Neural progenitor cell (in vitro differentiated cells): ENCODE data around the gene AEBP2. TPM values are rescaled to one million over a fixed set of nuclear protein-coding genes. Genes with fewer than 3 reads are reported as not detected.

ENCODE experiments used
- DNase-seq: peaks from one replicate; pipeline ENCODE4 v3.0.0-alpha.2; 2016; ENCODE audit warnings: low spot score
- H2AFZ ChIP-seq: fragments of 200-600 bp; sonication (generic); replicated peaks from 2 replicates; pipeline ENCODE4 v1.6.1; 2016; ENCODE audit warnings: antibody characterized with exemption
- H3F3A ChIP-seq: fragments of 200-600 bp; sonication (generic); 2 replicates; pipeline ENCODE4 v1.6.1; 2016; ENCODE audit warnings: antibody characterized with exemption, low read depth
- H3K27ac ChIP-seq: fragments of 200-600 bp; sonication (generic); 2 replicates; pipeline ENCODE4 v1.5.1; 2016; ENCODE audit warnings: mild to moderate bottlenecking
- H3K27me3 ChIP-seq: fragments of 200-600 bp; sonication (generic); 2 replicates; pipeline ENCODE4 v1.6.1; 2016; ENCODE audit warnings: mild to moderate bottlenecking, moderate library complexity
- H3K36me3 ChIP-seq: fragments of 200-600 bp; sonication (generic); 2 replicates; pipeline ENCODE4 v1.5.1; 2016
- H3K4me1 ChIP-seq: fragments of 200-600 bp; sonication (generic); 2 replicates; pipeline ENCODE4 v1.6.1; 2016; ENCODE audit warnings: mixed run types
- H3K4me2 ChIP-seq: fragments of 200-600 bp; sonication (generic); 2 replicates; pipeline ENCODE4 v1.6.1; 2016
- H3K4me3 ChIP-seq: fragments of 200-600 bp; sonication (generic); 2 replicates; pipeline ENCODE4 v1.5.1; 2016
- H3K79me2 ChIP-seq: fragments of 200-600 bp; sonication (generic); 2 replicates; pipeline ENCODE4 v1.6.1; 2016; ENCODE audit warnings: low read depth
- H3K9ac ChIP-seq: fragments of 200-600 bp; sonication (generic); 2 replicates; pipeline ENCODE4 v1.6.1; 2016
- H3K9me3 ChIP-seq: fragments of 200-600 bp; sonication (generic); 2 replicates; pipeline ENCODE4 v1.5.1; 2016; ENCODE audit warnings: low read depth
- H4K20me1 ChIP-seq: fragments of 200-600 bp; sonication (generic); 2 replicates; pipeline ENCODE4 v1.6.1; 2016; ENCODE audit warnings: low read depth
- H3K27ac Mint-ChIP-seq: 3 replicates; pipeline ENCODE4 v1.8.0; 2021; ENCODE audit warnings: mixed read lengths
- H3K27me3 Mint-ChIP-seq: 2 replicates; pipeline ENCODE4 v1.8.0; 2022; ENCODE audit warnings: low read depth, mild to moderate bottlenecking, inconsistent platforms, moderate library complexity, mixed read lengths; ENCODE audit not compliant: insufficient read depth
- H3K36me3 Mint-ChIP-seq: 3 replicates; pipeline ENCODE4 v1.8.0; 2021; ENCODE audit warnings: mixed read lengths
- H3K4me1 Mint-ChIP-seq: 3 replicates; pipeline ENCODE4 v1.8.0; 2021; ENCODE audit warnings: mixed read lengths
- H3K4me3 Mint-ChIP-seq: 3 replicates; pipeline ENCODE4 v1.8.0; 2021; ENCODE audit warnings: mild to moderate bottlenecking, moderate library complexity, mixed read lengths
- H3K9me3 Mint-ChIP-seq: 3 replicates; pipeline ENCODE4 v1.8.0; 2020; ENCODE audit warnings: mixed read lengths
- CTCF ChIP-seq: fragments of 200-600 bp; sonication (generic); IDR thresholded peaks from 2 replicates; pipeline ENCODE4 v1.5.1; 2017; ENCODE audit warnings: antibody characterized with exemption, mild to moderate bottlenecking
- EZH2 ChIP-seq: fragments of 200-600 bp; sonication (generic); IDR thresholded peaks from 2 replicates; pipeline ENCODE4 v1.6.1; 2017; ENCODE audit warnings: antibody characterized with exemption, mild to moderate bottlenecking, moderate library complexity
- EZH2phosphoT487 ChIP-seq: fragments of 200-600 bp; sonication (generic); IDR thresholded peaks from 2 replicates; pipeline ENCODE4 v1.6.1; 2017; ENCODE audit warnings: antibody characterized with exemption
- total RNA-seq: library from RNA; depleted of rRNA; stranded (reverse); fragments of >200 nt; gene quantifications from 2 replicates; pipeline ENCODE4 v1.2.3, GENCODE V29; 2015; ENCODE audit warnings: low replicate concordance

The AEBP2 gene
- total RNA-seq, 1 donor from 2014 or later: 34.0 TPM

- Histone ChIP-seq H3K4me3 (no peak overlapping the region), H3K9me3 (no peaks in the 10 kb centered on the region), H3K36me3 (peaks cover 8% of the 10 kb centered on the region), H3K27ac (no peak overlapping the region), H3K9ac (no peak overlapping the region), H3K4me2 (no peak overlapping the region), H3F3A (no peaks in the 10 kb centered on the region), H3K27me3 (no peaks in the 10 kb centered on the region), H2AFZ (no peak overlapping the region), H4K20me1 (peaks cover 4% of the 10 kb centered on the region), H3K4me1 (no peaks in the 10 kb centered on the region), H3K79me2 (peaks cover 91% of the 10 kb centered on the region)
- Mint-ChIP-seq H3K9me3 (no peaks in the 10 kb centered on the region), H3K36me3 (peaks cover 30% of the 10 kb centered on the region), H3K4me3 (no peak overlapping the region), H3K27me3 (no peaks in the 10 kb centered on the region), H3K4me1 (no peaks in the 10 kb centered on the region), H3K27ac (no peak overlapping the region)
- DNase-seq: no peak
- TF ChIP-seq EZH2 (no peak), CTCF (no peak), EZH2phosphoT487 (no peak)
Measured at GRCh38 chr12:19510461-19510860, 71.2 kb downstream of the AEBP2 start.

GRCh38 chr12:19515179-19515578, 75.9 kb downstream of the AEBP2 start:
- Histone ChIP-seq H3K79me2 (peaks cover 50% of the 10 kb centered on the region), H3K9ac (no peak overlapping the region), H3K36me3 (peaks cover 8% of the 10 kb centered on the region), H3K4me1 (no peaks in the 10 kb centered on the region), H2AFZ (no peak overlapping the region), H4K20me1 (peaks cover 1% of the 10 kb centered on the region), H3K27ac (peak overlapping the region; percentile 6), H3K4me3 (no peak overlapping the region), H3K27me3 (no peaks in the 10 kb centered on the region), H3K9me3 (no peaks in the 10 kb centered on the region), H3K4me2 (no peak overlapping the region), H3F3A (no peaks in the 10 kb centered on the region)
- no peaks in the 10 kb centered on the region for H3K4me1 Mint-ChIP-seq
- TF ChIP-seq EZH2phosphoT487: no peak
- no peak for TF ChIP-seq EZH2
- no peak for TF ChIP-seq CTCF
- H3K4me3 Mint-ChIP-seq: no peak overlapping the region
- H3K27me3 Mint-ChIP-seq: no peaks in the 10 kb centered on the region
- no peaks in the 10 kb centered on the region for H3K9me3 Mint-ChIP-seq
- H3K36me3 Mint-ChIP-seq: peaks cover 27% of the 10 kb centered on the region
- H3K27ac Mint-ChIP-seq: no peak overlapping the region
- DNase-seq: no peak

- no peak overlapping the region for H3K27ac Mint-ChIP-seq
- no peaks in the 10 kb centered on the region for H3K27me3 ChIP-seq
- no peak overlapping the region for H3K9ac ChIP-seq
- H3K79me2 ChIP-seq: peaks cover 26% of the 10 kb centered on the region
- H3K4me3 ChIP-seq: no peak overlapping the region
- H3K4me1 Mint-ChIP-seq: no peaks in the 10 kb centered on the region
- H3K4me2 ChIP-seq: no peak overlapping the region
- peaks cover 7% of the 10 kb centered on the region for H3K36me3 ChIP-seq
- H3K27ac ChIP-seq: peak overlapping the region; percentile 41
- H3K4me3 Mint-ChIP-seq: no peak overlapping the region
- no peak overlapping the region for H2AFZ ChIP-seq
- no peaks in the 10 kb centered on the region for H3K9me3 Mint-ChIP-seq
- H3F3A ChIP-seq: no peaks in the 10 kb centered on the region
- H3K9me3 ChIP-seq: no peaks in the 10 kb centered on the region
- no peaks in the 10 kb centered on the region for H3K4me1 ChIP-seq
- DNase-seq: no peak
- H3K36me3 Mint-ChIP-seq: peaks cover 15% of the 10 kb centered on the region
- no peaks in the 10 kb centered on the region for H4K20me1 ChIP-seq
- no peaks in the 10 kb centered on the region for H3K27me3 Mint-ChIP-seq
- no peak for TF ChIP-seq EZH2phosphoT487
Measured at GRCh38 chr12:19517583-19517982, 78.3 kb downstream of the AEBP2 start.

GRCh38 chr12:19518209-19518608, 78.9 kb downstream of the AEBP2 start:
- peak overlapping the region; percentile 41 for H3K27ac ChIP-seq
- H3K4me2 ChIP-seq: no peak overlapping the region
- no peak for TF ChIP-seq CTCF
- no peak for TF ChIP-seq EZH2phosphoT487
- TF ChIP-seq EZH2: no peak
- peaks cover under 1% of the 10 kb centered on the region for H3K36me3 ChIP-seq
- Mint-ChIP-seq H3K9me3 (no peaks in the 10 kb centered on the region), H3K4me3 (no peak overlapping the region), H3K27me3 (no peaks in the 10 kb centered on the region), H3K36me3 (peaks cover 12% of the 10 kb centered on the region), H3K4me1 (no peaks in the 10 kb centered on the region), H3K27ac (no peak overlapping the region)
- H3K4me1 ChIP-seq: no peaks in the 10 kb centered on the region
- H4K20me1 ChIP-seq: no peaks in the 10 kb centered on the region
- no peak overlapping the region for H3K4me3 ChIP-seq
- no peak overlapping the region for H3K9ac ChIP-seq
- no peak for DNase-seq
- no peaks in the 10 kb centered on the region for H3K9me3 ChIP-seq
- peaks cover 20% of the 10 kb centered on the region for H3K79me2 ChIP-seq
- no peak overlapping the region for H2AFZ ChIP-seq
- no peaks in the 10 kb centered on the region for H3K27me3 ChIP-seq
- H3F3A ChIP-seq: no peaks in the 10 kb centered on the region
